ENCODE results near the gene NOL11.
A peak's percentile ranks its signal among the peaks of the same experiment; 100 is the strongest.
"Not testable (repeated sequence)": the region's sequence is repeated elsewhere in the genome, so short reads cannot be mapped to it uniquely, and the experiment has no call there.

The NOL11 gene

DNA sequence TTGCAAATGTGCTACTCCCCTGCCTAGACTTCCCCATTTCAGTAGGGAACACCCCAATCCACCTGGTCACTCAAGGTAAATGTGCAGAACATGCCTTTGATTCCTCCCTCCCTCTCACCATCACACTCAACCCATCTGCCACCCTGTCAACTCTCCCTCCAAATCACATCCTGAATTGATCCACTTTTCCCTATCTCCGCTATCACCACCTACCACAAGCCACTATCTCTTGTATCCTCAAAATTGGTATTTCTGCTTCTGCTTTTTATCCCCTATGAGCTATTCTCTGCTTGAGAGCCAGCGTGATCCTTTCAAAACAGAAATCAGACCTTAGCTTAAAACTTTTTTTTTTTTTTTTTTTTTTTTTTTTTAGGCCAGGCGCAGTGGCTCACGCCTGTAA lies 5.4 kb upstream of the NOL11 start:
- Histone ChIP-seq H3K4me3 (ENCODE audit: low read length) (no peak overlapping the region), H3K27ac (ENCODE audit: low read length) (no peak overlapping the region), H3K9me3 (ENCODE audit: control insufficient read depth, low read depth, low read length) (no peaks in the 10 kb centered on the region), H3K27me3 (ENCODE audit: control insufficient read depth, insufficient read depth, low read length) (no peaks in the 10 kb centered on the region), H3K4me1 (ENCODE audit: control insufficient read depth, low read depth, low read length) (peaks cover 6% of the 10 kb centered on the region), H3K9ac (ENCODE audit: low read length) (no peak overlapping the region), H3K36me3 (ENCODE audit: control insufficient read depth, low read depth, low read length) (no peaks in the 10 kb centered on the region)

GRCh38 chr17:67713169-67713568 lies 4.6 kb upstream of the NOL11 start:
- Histone ChIP-seq H3K9ac (ENCODE audit: low read length) (no peak overlapping the region), H3K27ac (ENCODE audit: low read length) (no peak overlapping the region), H3K9me3 (ENCODE audit: control insufficient read depth, low read depth, low read length) (no peaks in the 10 kb centered on the region), H3K4me3 (ENCODE audit: low read length) (no peak overlapping the region), H3K4me1 (ENCODE audit: control insufficient read depth, low read depth, low read length) (peaks cover 3% of the 10 kb centered on the region), H3K36me3 (ENCODE audit: control insufficient read depth, low read depth, low read length) (no peaks in the 10 kb centered on the region), H3K27me3 (ENCODE audit: control insufficient read depth, insufficient read depth, low read length) (no peaks in the 10 kb centered on the region)

DNA sequence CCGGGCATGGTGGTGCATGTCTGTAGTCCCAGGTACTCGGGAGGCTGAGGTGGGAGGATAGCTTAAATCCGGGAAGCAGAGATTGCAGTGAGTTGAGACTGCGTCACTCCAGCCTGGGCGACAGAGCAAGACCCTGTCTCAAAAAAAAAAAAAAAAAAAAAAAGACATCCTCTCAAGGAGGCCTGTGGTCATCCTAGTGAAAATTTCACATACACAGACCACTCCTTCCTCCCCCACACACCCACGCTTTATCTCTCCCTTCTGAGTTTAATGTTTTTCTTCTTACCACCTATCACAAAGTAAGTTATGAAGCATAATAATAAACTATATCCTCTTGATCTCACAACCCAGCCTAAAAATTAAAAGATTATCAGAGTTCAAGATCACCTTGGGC lies 1.3 kb upstream of the NOL11 start:
- Histone ChIP-seq H3K27me3 (ENCODE audit: control insufficient read depth, insufficient read depth, low read length) (no peaks in the 10 kb centered on the region), H3K9me3 (ENCODE audit: control insufficient read depth, low read depth, low read length) (no peaks in the 10 kb centered on the region), H3K27ac (ENCODE audit: low read length) (no peak overlapping the region), H3K4me3 (ENCODE audit: low read length) (no peak overlapping the region), H3K4me1 (ENCODE audit: control insufficient read depth, low read depth, low read length) (peaks cover 3% of the 10 kb centered on the region), H3K36me3 (ENCODE audit: control insufficient read depth, low read depth, low read length) (peaks cover 16% of the 10 kb centered on the region), H3K9ac (ENCODE audit: low read length) (no peak overlapping the region)

GRCh38 chr17:67717192-67717623 lies 528 bp upstream of the NOL11 start:
- Histone ChIP-seq H3K36me3 (ENCODE audit: control insufficient read depth, low read depth, low read length) (peaks cover 24% of the 10 kb centered on the region), H3K4me3 (ENCODE audit: low read length) (peak overlapping the region; percentile 65), H3K27ac (ENCODE audit: low read length) (peak overlapping the region; percentile 76), H3K9me3 (ENCODE audit: control insufficient read depth, low read depth, low read length) (no peaks in the 10 kb centered on the region), H3K27me3 (ENCODE audit: control insufficient read depth, insufficient read depth, low read length) (no peaks in the 10 kb centered on the region), H3K4me1 (ENCODE audit: control insufficient read depth, low read depth, low read length) (peaks cover 3% of the 10 kb centered on the region), H3K9ac (ENCODE audit: low read length) (peak overlapping the region; percentile 78)

DNA sequence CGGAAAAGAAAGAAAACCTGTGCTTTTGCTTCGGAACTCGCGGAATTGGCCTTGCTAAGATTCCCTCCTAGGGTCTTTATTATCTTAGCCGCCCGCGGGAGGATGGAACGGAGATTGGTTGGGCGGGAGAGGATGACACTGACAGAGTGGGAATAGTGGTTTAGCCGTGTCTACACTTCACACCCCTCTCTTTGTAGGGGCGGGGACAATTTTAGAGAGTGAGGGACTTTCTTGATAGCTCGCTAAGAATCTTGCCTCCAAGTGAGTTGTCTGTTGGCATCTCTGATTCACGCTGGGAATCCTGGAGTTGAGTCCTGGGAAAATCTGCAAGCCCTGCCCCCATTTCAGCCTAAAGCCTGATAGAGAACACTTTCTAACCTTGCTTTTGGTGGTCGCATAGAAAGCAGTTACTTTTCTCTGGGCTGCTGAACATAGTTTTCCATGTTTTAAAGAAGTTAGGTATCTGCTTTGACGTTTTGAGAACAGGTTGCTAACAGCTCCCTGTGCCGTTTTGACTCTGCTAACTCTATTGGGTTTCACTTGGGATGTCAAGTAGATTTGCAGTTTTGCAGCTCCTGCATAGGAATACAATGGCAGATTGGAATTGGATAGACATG lies 697 bp downstream of the NOL11 start:
- Histone ChIP-seq H3K9ac (ENCODE audit: low read length) (peak overlapping the region; percentile 90), H3K27ac (ENCODE audit: low read length) (peak overlapping the region; percentile 79), H3K36me3 (ENCODE audit: control insufficient read depth, low read depth, low read length) (peaks cover 31% of the 10 kb centered on the region), H3K27me3 (ENCODE audit: control insufficient read depth, insufficient read depth, low read length) (no peaks in the 10 kb centered on the region), H3K9me3 (ENCODE audit: control insufficient read depth, low read depth, low read length) (no peaks in the 10 kb centered on the region), H3K4me3 (ENCODE audit: low read length) (peak overlapping the region; percentile 72), H3K4me1 (ENCODE audit: control insufficient read depth, low read depth, low read length) (peaks cover 3% of the 10 kb centered on the region)

DNA sequence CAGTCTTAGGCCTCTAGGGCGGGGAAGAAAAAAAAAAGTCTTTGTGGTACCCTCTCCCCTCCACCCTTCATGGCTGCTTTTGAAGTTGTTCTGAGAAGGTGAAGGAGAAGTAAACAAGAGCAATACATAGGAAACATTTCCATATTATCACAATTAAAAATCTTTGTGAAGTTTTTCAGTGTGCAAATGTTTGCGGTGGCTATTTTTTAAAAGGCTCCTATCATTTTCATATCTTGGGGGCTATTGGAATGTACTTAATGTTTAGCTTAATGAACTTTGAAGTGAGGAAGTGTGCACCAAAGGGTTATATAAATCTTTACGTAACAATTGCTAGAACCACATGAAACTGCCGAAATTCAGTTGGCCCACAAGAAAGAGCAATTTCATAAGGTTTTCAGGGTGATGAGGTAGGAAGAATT lies 7.6 kb downstream of the NOL11 start:
- Histone ChIP-seq H3K9ac (ENCODE audit: low read length) (no peak overlapping the region), H3K9me3 (ENCODE audit: control insufficient read depth, low read depth, low read length) (no peaks in the 10 kb centered on the region), H3K27me3 (ENCODE audit: control insufficient read depth, insufficient read depth, low read length) (no peaks in the 10 kb centered on the region), H3K4me1 (ENCODE audit: control insufficient read depth, low read depth, low read length) (no peaks in the 10 kb centered on the region), H3K4me3 (ENCODE audit: low read length) (no peak overlapping the region), H3K36me3 (ENCODE audit: control insufficient read depth, low read depth, low read length) (peaks cover 82% of the 10 kb centered on the region), H3K27ac (ENCODE audit: low read length) (no peak overlapping the region)

DNA sequence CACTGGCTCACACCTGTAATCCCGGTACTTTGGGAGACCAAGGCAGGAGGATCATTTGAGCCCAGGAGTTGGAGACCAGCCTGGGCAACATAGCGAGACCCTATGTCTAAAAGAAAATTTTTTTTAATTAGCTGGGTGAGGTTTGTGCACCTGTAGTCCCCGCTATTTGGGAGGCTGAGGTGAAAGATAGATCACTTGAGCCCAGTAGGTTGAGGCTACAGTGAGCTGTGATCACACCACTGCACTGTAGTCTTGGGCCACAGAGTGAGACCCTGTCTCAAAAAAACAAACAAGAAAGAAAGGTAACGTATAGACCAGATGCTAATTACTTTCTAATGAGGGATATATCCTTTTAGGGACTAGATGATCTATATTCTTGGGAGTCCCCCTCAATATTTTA lies 8.1 kb downstream of the NOL11 start:
- Histone ChIP-seq H3K27ac (ENCODE audit: low read length) (no peak overlapping the region), H3K4me3 (ENCODE audit: low read length) (no peak overlapping the region), H3K27me3 (ENCODE audit: control insufficient read depth, insufficient read depth, low read length) (no peaks in the 10 kb centered on the region), H3K4me1 (ENCODE audit: control insufficient read depth, low read depth, low read length) (no peaks in the 10 kb centered on the region), H3K9ac (ENCODE audit: low read length) (no peak overlapping the region), H3K9me3 (ENCODE audit: control insufficient read depth, low read depth, low read length) (no peaks in the 10 kb centered on the region), H3K36me3 (ENCODE audit: control insufficient read depth, low read depth, low read length) (peaks cover 82% of the 10 kb centered on the region)

DNA sequence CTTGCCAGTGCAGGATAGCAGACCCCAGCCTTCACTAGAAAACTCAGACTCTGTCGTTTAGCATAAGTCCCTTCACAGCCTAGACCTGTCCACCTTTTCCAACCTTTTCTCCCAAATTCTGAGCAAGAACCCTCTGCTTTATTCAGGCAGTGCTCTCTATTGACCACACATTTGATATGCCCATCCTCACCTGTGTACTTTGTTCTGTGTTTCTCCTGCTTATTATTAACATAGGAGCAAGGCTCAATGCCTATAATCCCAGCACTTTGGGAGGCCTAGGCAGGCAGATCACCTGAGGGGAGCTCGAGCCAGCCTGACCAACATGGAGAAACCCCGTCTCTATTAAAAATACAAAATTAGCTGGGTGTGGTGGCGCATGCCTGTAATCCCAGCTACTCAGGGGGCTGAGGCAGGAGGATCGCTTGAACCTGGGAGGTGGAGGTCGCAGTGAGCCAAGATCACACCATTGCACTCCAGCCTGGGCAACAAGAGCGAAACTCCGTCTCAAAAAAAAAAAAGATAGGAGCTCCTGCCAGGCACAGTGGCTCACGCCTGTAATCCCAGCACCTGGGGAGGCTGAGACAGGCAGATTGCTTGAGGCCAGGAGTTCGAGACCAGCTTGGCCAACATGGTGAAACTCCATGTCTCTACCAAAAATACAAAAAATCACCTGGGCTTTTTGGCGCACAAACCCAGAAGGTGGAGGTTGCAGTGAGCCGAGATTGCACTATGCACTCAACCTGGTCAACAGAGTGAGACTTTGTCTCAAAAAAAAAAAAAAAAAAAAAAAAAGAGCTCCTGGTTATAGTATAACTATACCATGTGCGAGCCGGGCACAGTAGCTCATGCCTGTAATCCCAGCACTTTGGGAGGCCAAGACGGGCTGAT lies 9.7 kb downstream of the NOL11 start:
- not testable (repeated sequence) for H3K9ac ChIP-seq (ENCODE audit: low read length); H3K4me1 ChIP-seq (ENCODE audit: control insufficient read depth, low read depth, low read length); H3K9me3 ChIP-seq (ENCODE audit: control insufficient read depth, low read depth, low read length); H3K4me3 ChIP-seq (ENCODE audit: low read length); H3K27ac ChIP-seq (ENCODE audit: low read length); H3K27me3 ChIP-seq (ENCODE audit: control insufficient read depth, insufficient read depth, low read length)
- peaks cover 77% of the 10 kb centered on the region for H3K36me3 ChIP-seq (ENCODE audit: control insufficient read depth, low read depth, low read length)

GRCh38 chr17:67729903-67730302 lies 12.2 kb downstream of the NOL11 start:
- Histone ChIP-seq H3K27me3 (ENCODE audit: control insufficient read depth, insufficient read depth, low read length) (no peaks in the 10 kb centered on the region), H3K9ac (ENCODE audit: low read length) (no peak overlapping the region), H3K27ac (ENCODE audit: low read length) (no peak overlapping the region), H3K4me1 (ENCODE audit: control insufficient read depth, low read depth, low read length) (peaks cover 21% of the 10 kb centered on the region), H3K4me3 (ENCODE audit: low read length) (no peak overlapping the region), H3K36me3 (ENCODE audit: control insufficient read depth, low read depth, low read length) (peaks cover 69% of the 10 kb centered on the region), H3K9me3 (ENCODE audit: control insufficient read depth, low read depth, low read length) (no peaks in the 10 kb centered on the region)

DNA sequence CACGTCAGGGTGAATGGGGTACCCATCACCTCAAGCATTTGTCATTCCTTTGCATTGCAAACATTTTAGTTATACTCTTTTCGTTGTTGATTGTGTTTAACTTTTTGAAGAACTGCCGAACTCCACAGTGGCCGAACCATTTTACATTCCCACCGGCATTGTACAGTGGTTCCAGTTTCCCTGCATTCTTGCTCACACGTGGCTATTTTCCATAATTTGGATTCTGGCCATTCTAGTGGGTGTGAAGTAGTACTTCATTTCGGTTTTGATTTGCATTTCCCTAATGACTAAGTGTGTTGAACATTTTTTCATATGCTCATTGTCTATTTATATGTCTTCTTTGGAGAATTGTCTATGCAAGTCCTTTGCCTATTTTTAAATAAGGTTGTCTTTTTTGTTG lies 13.0 kb downstream of the NOL11 start:
- H3K27ac ChIP-seq (ENCODE audit: low read length): no peak overlapping the region
- H3K9me3 ChIP-seq (ENCODE audit: control insufficient read depth, low read depth, low read length): no peaks in the 10 kb centered on the region
- H3K4me1 ChIP-seq (ENCODE audit: control insufficient read depth, low read depth, low read length): peaks cover 22% of the 10 kb centered on the region
- no peak overlapping the region for H3K9ac ChIP-seq (ENCODE audit: low read length)
- H3K4me3 ChIP-seq (ENCODE audit: low read length): no peak overlapping the region
- H3K27me3 ChIP-seq (ENCODE audit: control insufficient read depth, insufficient read depth, low read length): no peaks in the 10 kb centered on the region
- H3K36me3 ChIP-seq (ENCODE audit: control insufficient read depth, low read depth, low read length): peaks cover 66% of the 10 kb centered on the region

DNA sequence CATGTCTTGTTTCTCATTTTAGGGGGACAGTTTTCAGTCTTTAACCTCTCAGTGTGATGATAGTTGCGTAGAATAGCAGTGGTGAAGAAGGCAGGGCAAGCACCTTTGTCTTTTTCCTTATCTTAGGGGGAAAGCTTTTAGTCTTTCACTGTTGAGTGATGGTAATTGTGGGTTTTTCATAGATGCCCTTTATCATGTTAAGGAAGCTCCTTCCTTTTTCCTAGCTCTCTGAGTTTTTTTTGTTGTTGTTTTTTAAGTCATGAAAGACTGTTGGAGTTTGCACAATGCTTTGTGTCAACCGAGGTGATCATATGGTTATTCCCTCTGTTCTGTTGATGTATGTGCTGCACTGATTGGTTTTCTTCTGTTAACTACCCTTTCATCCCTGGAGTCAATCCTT lies 15.7 kb downstream of the NOL11 start:
- peaks cover 73% of the 10 kb centered on the region for H3K36me3 ChIP-seq (ENCODE audit: control insufficient read depth, low read depth, low read length)
- H3K4me3 ChIP-seq (ENCODE audit: low read length): no peak overlapping the region
- no peak overlapping the region for H3K9ac ChIP-seq (ENCODE audit: low read length)
- peaks cover 22% of the 10 kb centered on the region for H3K4me1 ChIP-seq (ENCODE audit: control insufficient read depth, low read depth, low read length)
- peak overlapping the region; percentile 11 for H3K27ac ChIP-seq (ENCODE audit: low read length)
- H3K9me3 ChIP-seq (ENCODE audit: control insufficient read depth, low read depth, low read length): no peaks in the 10 kb centered on the region
- H3K27me3 ChIP-seq (ENCODE audit: control insufficient read depth, insufficient read depth, low read length): no peaks in the 10 kb centered on the region

DNA sequence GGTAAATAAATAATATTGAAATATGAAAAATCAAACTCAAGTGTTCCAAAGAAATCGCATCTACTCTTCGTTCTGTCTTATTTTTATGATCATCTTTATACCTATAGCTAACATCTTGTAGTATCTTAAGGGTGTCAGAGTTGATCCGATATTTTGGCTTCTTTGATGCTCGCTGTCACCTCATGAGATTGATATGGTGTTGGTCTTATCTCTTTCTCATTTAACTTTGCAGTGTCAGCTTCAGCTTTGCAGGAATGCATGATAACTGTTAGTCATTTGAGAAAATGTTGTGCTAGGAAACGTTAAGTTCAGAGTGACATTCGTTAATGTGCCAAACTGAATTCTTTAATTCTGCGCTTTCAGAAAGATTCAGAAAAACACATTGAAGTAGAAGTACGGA lies 19.4 kb downstream of the NOL11 start:
- Histone ChIP-seq H3K4me1 (ENCODE audit: control insufficient read depth, low read depth, low read length) (peaks cover 22% of the 10 kb centered on the region), H3K9me3 (ENCODE audit: control insufficient read depth, low read depth, low read length) (no peaks in the 10 kb centered on the region), H3K36me3 (ENCODE audit: control insufficient read depth, low read depth, low read length) (peaks cover 79% of the 10 kb centered on the region), H3K4me3 (ENCODE audit: low read length) (no peak overlapping the region), H3K9ac (ENCODE audit: low read length) (no peak overlapping the region), H3K27ac (ENCODE audit: low read length) (no peak overlapping the region), H3K27me3 (ENCODE audit: control insufficient read depth, insufficient read depth, low read length) (no peaks in the 10 kb centered on the region)
